Measurements from ENCODE around the gene VIT.

The VIT gene

GRCh38 chr2:36834731-36835524, 138.4 kb downstream of the VIT start:
- in situ Hi-C loops (cut with MboI; ENCODE audit: low pct_unique_long_range_greater_than_20kb, low sequenced_read_pairs, unreplicated experiment): no loop called here
- TF ChIP-seq CTCF (IDR thresholded peaks at IDR 0.05; ENCODE audit: extremely low read depth, insufficient read depth, missing control alignments): no peak
- DNase-seq (ENCODE audit: low spot score): no peak

GRCh38 chr2:36839976-36840617, 143.6 kb downstream of the VIT start:
- TF ChIP-seq CTCF (IDR thresholded peaks at IDR 0.05; ENCODE audit: extremely low read depth, insufficient read depth, missing control alignments): no peak
- in situ Hi-C loops (cut with MboI; ENCODE audit: low pct_unique_long_range_greater_than_20kb, low sequenced_read_pairs, unreplicated experiment): no loop called here
- no peak for DNase-seq (ENCODE audit: low spot score)

GRCh38 chr2:36843838-36844237, 147.3 kb downstream of the VIT start:
- no peak for TF ChIP-seq CTCF (IDR thresholded peaks at IDR 0.05; ENCODE audit: extremely low read depth, insufficient read depth, missing control alignments)
- no peak for DNase-seq (ENCODE audit: low spot score)
- in situ Hi-C loops (cut with MboI; ENCODE audit: low pct_unique_long_range_greater_than_20kb, low sequenced_read_pairs, unreplicated experiment): no loop called here

- in situ Hi-C loops (cut with MboI; ENCODE audit: low pct_unique_long_range_greater_than_20kb, low sequenced_read_pairs, unreplicated experiment): no loop called here
- no peak for TF ChIP-seq CTCF (IDR thresholded peaks at IDR 0.05; ENCODE audit: extremely low read depth, insufficient read depth, missing control alignments)
- DNase-seq (ENCODE audit: low spot score): no peak
Observed at GRCh38 chr2:36849265-36849664, 152.8 kb downstream of the VIT start.

GRCh38 chr2:36854241-36854640, 157.7 kb downstream of the VIT start:
- no peak for DNase-seq (ENCODE audit: low spot score)
- TF ChIP-seq CTCF (IDR thresholded peaks at IDR 0.05; ENCODE audit: extremely low read depth, insufficient read depth, missing control alignments): no peak
- in situ Hi-C loops (cut with MboI; ENCODE audit: low pct_unique_long_range_greater_than_20kb, low sequenced_read_pairs, unreplicated experiment): no loop called here

GRCh38 chr2:36855429-36855828, 158.9 kb downstream of the VIT start:
- no peak for DNase-seq (ENCODE audit: low spot score)
- in situ Hi-C loops (cut with MboI; ENCODE audit: low pct_unique_long_range_greater_than_20kb, low sequenced_read_pairs, unreplicated experiment): no loop called here
- no peak for TF ChIP-seq CTCF (IDR thresholded peaks at IDR 0.05; ENCODE audit: extremely low read depth, insufficient read depth, missing control alignments)

Measured in GM13977 (cell line).